Hematopoietic multipotent progenitor cell (in vitro differentiated cells): Measurements from ENCODE around the gene CREG1. TPM values are rescaled to one million over a fixed set of nuclear protein-coding genes. Genes with fewer than 3 reads are reported as not detected.
A peak's percentile ranks its signal among the peaks of the same experiment; 100 is the strongest.
"Not testable (repeated sequence)": the region's sequence is repeated elsewhere in the genome, so short reads cannot be mapped to it uniquely, and the experiment has no call there.

Experiments
- DNase-seq, 3 donors: peaks; one replicate each; pipeline ENCODE4 v3.0.0-alpha.2; 2011 to 2015; ENCODE audit warnings: low read depth in 2 of 3, low spot score in 2 of 3
- total RNA-seq: library from RNA; depleted of rRNA; stranded (reverse); fragments of >200 nt; gene quantifications from one replicate; pipeline ENCODE4 v1.2.3, GENCODE V29; 2012

Gene CREG1
- total RNA-seq, 1 donor = 140 TPM

- DNase-seq = peak in 1 of 3 donors; percentile 31
Measured at GRCh38 chr1:167564612-167565270, 11.2 kb upstream of the CREG1 start.

GRCh38 chr1:167563579-167564246 lies 10.2 kb upstream of the CREG1 start:
- no peak for DNase-seq

- DNase-seq = no peak
Measured at GRCh38 chr1:167562702-167563101, 9.1 kb upstream of the CREG1 start.

GRCh38 chr1:167561753-167562152 lies 8.2 kb upstream of the CREG1 start:
- DNase-seq = no peak

- DNase-seq = peak in 2 of 3 donors; percentile 75 to 87
Measured at GRCh38 chr1:167555971-167556714, 2.6 kb upstream of the CREG1 start.

DNA sequence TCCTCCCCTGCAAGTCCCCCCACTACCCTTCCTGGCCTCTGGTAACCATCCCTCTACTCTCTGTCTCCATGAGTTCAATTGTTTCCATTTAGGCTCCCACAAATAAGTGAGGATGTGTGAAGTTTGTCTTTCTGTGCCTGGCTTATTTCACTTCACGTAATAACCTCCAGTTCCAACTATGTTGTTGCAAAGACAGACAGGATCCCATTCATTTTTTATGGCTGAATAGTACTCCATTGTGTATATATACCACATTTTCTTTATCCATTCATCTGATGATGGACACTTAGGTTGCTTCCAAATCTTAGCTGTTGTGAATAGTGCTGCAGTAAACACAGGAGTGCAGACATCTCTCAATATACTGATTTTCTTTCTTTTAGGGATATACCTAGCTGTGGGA lies 1.5 kb upstream of the CREG1 start:
- not testable (repeated sequence) for DNase-seq

DNA sequence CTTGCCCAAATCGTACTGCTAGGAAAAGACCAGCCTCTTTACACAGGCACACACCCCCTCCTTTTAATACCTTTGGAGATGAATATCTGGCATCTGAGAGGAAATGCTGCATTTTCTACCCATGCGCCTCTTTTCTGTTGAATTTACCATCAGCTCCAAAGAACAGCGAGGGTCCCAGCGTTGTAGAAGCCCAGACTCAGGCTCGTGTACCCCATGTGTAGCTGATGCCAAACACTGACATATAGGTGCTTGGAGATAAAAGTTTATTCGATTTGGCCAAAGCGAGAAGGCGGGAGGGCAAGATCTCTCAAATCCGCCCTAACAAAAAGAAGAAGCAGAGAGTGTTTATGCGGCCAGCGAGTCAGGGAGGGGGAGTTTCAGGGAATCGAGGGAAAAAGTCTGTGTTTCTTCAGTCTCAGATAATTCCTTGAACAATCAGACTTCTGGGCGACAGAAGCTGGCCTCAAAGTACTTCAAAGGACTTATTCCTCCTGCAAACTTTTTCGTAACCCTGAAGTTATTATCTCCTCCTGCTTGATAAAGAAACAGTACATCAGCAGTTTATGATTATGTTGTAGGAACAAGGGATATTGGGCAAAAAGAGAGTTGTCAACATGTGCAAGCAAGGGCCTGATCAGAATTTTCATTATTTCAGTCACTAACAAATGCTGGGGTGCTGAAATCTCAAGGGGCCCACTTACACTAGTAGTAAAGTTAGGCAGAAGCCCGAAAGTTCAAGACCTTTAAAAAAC lies 642 bp upstream of the CREG1 start:
- no peak for DNase-seq

DNA sequence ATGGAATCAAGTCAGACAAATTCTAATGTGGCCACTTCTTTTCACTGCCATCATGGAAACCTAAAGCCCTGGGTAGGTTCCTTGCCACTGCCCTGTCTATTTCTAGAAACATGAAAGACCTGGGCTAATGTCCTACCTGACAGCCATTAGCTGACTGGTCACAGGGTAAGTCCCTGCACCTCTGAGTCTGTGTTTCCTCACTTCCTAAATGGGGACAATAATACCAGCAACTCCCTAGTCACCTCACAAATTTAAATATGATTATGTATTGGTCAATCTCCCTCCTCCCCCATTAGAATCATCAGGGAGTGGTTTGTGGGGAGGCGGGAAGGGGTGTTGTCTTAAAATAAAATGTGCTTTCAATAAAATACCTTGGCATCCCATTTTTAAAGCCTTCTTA lies 2.2 kb downstream of the CREG1 start:
- no peak for DNase-seq

- DNase-seq = peak in 2 of 3 donors; percentile 74 to 82
Measured at GRCh38 chr1:167548059-167548932, 5.3 kb downstream of the CREG1 start.

DNA sequence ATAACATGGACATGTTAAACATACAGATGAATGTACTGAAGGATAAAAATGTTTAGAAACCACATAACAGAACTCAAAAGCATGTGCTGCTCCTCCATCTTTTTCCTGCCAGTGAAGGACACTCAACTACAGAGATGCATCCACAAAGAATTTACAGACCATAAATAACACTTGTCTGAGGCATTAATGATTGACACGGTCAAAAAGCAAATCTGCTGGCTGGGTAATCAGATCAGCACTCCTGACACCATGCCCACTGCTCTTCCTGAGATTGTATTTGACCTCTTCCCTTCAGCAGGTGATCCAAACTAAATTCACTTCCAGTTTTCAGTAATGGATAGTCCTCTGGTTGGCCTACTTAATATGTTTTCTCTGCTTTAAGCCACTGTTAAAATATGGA lies 6.6 kb downstream of the CREG1 start:
- DNase-seq = no peak

GRCh38 chr1:167545349-167545748 lies 8.2 kb downstream of the CREG1 start:
- no peak for DNase-seq

GRCh38 chr1:167544447-167545093 lies 9.0 kb downstream of the CREG1 start:
- no peak for DNase-seq

- no peak for DNase-seq
Measured at GRCh38 chr1:167543199-167543990, 10.2 kb downstream of the CREG1 start.

- no peak for DNase-seq
Measured at GRCh38 chr1:167542109-167543032, 11.2 kb downstream of the CREG1 start.

DNA sequence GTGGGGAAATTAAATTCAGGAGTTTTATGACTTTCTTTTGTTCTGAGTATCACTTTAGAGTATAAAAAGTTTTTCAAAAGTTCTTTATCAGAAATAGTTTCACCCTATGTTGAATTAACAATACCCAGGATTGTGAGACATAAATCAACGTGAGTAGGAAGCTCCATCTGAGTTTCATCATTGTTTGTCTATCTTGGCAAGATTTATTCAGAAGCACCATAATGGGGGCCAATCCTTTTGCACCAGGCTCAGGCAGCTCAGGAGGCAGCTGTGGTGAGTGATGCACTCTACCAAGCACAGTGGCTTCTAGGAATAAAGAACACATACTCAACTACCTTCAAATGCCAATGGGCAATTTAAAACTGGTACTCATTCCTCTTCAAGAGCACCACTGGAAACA lies 12.0 kb downstream of the CREG1 start:
- no peak for DNase-seq

DNA sequence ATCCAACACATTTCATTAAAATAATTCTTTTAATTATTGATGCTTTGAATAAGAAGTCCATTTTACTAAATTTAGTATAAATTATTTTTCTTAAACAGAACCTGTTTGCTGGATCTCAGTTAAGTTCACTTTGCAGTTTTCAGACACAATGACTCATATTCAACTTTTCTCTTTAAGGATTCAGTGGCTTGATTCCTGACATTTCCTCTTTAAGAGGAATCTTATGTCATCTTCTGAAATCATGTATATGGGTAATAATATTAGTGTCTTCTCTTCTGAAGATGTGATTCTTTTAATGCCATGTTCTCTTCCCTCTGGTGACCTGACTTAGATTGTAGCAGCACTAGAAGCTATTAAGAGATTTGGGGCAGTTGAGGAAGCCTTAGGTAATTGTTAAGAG lies 12.6 kb downstream of the CREG1 start:
- DNase-seq = no peak

GRCh38 chr1:167538657-167539056 lies 14.9 kb downstream of the CREG1 start:
- DNase-seq = no peak

- peak in 2 of 3 donors; percentile 56 to 77 for DNase-seq
Measured at GRCh38 chr1:167533851-167534300, 19.7 kb downstream of the CREG1 start.
